Glomerular visceral epithelial cell (primary cell): Measurements from ENCODE around the gene CETP.
"Not testable (repeated sequence)": the region's sequence is repeated elsewhere in the genome, so short reads cannot be mapped to it uniquely, and the experiment has no call there.

ENCODE experiments used
- DNase-seq: peaks from one replicate; pipeline ENCODE4 v3.0.0-alpha.2; 2016; ENCODE audit errors: extremely low spot score

Gene CETP

DNA sequence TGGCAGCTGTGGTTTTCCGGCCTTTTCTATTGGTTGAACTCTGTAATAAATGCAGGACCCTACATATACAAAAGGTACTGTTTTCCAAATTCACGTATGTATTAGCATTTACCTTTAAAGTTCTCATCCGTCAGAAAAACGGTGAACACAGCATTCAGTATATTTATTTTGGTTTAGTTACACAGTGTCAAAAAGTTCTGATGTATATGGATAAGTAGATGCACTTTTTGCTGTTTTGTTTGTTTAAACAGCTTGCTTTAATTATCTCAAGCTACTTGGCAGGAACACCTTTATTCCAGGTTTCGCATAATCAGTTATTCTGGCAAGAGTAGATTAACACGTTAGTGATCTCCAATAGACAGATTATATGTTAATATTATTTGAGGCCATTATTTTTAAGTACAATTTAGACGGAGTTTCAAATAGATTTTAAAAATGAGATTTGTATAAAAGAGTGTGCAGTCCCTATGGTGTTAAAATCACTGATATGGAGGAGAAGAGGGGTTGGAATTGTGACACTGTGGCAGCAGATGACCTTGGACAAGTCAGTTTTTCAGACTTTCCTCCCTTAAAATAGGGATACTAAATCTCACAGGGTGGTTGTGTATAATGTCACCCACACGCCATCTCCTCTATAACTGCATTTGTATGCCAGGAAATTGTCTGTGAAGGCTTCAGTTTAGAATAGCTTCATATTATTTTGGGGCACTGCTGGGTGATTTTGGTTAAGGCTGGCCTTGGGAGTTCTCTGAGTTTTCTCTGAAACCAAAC lies 27.7 kb upstream of the CETP start:
- DNase-seq, result no peak

DNA sequence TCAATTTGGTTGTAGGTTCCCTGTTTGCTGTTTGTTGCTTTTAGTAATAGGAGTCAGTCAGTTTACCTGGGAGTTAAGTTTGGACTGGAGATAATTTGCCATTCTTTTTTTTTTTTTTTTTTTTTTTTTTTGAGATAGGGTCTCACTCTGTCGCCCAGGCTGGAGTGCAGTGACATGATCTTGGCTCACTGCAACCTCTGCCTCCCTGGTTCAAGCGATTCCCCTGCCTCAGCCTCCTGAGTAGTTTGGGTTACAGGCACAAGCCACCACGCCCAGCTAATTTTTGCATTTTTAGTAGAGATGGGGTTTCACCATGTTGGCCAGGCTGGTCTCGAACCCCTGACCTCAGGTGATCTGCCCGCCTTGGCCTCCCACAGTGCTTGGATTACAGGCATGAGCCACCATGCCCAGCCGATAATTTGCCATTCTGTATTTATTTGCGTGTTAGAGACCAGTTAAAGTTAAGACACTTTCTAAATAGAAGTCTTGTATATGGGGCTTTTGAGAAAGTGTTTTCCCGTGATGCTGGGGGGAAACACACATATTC lies 27.1 kb upstream of the CETP start:
- DNase-seq, result not testable (repeated sequence)

DNA sequence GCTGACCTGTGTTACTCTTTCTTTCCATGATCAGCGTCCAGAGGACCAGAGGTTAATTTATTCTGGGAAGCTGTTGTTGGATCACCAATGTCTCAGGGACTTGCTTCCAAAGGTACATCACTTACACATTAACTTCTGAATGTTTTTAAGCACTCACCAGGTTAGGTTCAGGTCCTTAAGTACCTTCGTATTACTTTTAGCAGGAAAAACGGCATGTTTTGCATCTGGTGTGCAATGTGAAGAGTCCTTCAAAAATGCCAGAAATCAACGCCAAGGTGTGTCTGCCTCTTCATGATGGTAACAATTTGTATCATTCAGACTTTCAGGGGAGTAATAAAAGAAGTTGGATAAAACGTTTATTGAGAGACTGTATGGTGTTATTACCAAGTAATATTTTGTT lies 26.5 kb upstream of the CETP start:
- no peak for DNase-seq

DNA sequence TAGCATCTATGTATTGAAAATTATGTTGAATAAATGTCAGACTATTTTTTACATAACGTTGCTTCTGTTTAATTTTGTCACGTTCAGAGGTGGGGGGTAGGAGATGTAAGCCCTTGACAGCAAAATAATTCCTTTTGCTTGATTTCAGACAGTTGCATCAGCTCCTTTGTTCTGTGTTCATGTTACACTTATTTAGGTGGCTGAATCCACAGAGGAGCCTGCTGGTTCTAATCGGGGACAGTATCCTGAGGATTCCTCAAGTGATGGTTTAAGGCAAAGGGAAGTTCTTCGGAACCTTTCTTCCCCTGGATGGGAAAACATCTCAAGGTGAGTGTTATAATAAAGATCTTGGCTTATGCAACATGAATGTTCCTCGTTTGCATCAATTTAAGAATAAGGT lies 25.3 kb upstream of the CETP start:
- DNase-seq, result no peak

DNA sequence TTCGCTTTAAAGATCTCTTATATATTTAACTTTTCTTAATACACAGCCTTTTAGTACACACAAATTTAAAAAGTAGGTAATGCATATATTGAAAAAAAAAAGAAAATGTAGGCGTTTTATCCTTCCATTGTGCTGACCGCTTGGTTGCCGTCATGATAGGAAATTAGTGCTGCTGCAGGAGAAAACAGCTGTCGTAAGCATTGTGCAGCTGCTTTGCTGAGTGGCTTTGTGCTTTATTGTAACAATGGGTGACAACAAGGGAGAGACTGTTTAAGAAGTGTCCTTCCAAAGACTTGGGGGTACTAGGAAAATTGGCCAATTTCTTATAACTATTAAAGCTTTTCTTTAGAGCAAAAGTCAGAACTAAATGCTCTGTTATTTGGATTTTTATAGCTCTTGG lies 24.8 kb upstream of the CETP start:
- DNase-seq, result no peak

DNA sequence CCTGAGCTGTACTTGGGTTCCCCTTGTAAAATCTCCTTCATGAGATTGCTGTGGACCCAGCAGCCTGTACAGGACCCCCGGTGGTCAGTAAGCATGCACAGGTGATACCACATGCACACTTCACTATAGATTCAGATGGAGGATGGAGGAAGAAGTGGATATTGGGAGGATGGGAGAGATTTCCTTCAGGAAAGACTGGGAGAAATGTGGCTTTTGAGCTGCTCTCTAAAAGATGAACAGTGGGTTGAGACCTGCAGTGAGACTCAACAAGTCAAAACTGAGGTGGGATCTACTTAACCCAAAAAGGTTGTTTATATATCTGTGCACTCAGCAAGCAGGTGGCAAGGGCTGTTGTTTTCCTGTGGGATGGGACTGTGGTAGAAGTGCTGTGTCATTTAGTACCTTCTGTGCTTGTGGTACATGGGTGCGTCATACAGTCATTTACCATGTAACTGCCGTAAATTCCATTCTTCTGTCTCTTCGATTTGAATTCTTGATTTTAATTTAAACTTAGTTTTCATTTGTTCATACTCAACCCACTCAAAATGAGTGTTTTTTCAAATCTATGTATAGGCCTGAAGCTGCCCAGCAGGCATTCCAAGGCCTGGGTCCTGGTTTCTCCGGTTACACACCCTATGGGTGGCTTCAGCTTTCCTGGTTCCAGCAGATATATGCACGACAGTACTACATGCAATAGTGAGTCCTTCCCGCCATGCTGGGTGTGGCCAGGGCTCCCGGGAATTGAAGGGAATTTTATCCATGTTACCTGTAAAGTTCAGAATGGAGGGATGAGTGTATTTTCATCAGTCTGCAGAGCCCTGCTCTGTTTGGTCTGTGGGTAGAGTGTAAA lies 22.9 kb upstream of the CETP start:
- DNase-seq, result no peak

DNA sequence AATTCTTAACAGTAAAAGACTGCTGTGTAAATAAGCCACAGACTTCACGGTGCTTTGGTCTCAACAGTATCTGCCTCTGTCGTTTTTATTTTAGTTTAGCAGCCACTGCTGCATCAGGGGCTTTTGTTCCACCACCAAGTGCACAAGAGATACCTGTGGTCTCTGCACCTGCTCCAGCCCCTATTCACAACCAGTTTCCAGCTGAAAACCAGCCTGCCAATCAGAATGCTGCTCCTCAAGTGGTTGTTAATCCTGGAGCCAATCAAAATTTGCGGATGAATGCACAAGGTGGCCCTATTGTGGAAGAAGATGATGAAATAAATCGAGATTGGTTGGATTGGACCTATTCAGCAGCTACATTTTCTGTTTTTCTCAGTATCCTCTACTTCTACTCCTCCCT lies 21.9 kb upstream of the CETP start:
- DNase-seq, result no peak

DNA sequence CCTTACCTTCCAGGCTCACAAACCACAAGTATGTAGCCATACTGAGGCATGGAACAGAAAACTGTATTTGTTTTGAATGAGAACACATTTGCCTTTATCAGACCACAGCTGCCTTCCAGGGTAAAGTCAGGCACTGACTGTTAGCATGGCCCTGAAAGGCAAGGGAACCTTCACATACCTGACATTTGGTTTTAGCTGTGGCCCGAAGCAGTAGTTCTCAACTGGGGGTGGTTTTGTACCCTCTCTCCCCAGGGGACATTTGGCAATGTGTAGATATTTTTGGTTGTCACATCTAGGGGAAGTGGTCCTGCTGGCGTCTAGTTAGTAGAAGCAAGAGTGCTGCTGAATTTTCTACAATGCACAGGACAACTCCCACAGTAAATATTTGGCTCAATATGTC lies 20.7 kb upstream of the CETP start:
- no peak for DNase-seq

DNA sequence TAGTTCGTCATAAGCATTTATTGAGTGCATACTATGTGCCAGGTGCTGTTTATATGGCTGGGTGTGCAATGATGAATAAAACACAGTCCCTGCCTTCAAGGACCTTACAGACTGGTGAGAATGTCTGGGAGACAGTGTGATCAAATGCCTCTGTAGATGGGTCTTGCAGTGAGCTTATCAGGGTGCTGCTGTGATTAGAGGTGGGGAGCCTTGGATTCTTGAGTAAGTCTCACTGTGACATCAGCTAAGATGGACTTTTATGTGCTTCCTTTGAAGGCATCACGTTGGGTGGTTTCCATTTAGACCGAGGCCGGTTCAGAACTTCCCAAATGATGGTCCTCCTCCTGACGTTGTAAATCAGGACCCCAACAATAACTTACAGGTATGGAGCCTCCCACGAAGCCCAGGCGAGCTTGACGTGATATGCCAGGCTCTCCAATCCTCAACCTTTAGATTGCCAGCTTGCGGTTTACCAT lies 19.9 kb upstream of the CETP start:
- no peak for DNase-seq

DNA sequence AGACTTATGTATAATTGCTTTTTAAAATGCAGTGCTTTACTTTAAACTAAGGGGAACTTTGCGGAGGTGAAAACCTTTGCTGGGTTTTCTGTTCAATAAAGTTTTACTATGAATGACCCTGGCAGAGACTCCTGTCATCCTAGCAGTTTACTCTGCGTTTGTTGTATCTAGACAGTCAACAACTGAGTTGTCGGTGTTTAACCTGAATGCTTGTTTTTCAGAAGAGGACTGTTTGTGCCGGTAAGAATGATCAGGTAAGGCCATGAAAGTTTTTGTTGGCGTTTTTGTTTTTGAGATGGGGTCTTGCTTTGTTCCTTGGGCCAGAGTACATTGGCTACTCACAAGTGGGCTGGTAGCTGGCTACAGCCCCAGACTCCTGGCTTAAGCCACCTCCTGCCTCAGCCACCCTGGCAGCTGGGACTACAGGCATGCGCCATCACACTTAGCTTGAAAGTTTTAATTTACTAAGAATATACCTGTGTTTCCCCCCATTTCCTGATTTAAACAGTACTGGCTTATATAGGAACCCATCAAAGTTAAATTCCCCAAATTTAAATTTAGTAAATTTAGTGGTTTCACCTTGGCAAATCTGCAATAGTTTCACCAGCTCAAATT lies 17.9 kb upstream of the CETP start:
- DNase-seq, result no peak

DNA sequence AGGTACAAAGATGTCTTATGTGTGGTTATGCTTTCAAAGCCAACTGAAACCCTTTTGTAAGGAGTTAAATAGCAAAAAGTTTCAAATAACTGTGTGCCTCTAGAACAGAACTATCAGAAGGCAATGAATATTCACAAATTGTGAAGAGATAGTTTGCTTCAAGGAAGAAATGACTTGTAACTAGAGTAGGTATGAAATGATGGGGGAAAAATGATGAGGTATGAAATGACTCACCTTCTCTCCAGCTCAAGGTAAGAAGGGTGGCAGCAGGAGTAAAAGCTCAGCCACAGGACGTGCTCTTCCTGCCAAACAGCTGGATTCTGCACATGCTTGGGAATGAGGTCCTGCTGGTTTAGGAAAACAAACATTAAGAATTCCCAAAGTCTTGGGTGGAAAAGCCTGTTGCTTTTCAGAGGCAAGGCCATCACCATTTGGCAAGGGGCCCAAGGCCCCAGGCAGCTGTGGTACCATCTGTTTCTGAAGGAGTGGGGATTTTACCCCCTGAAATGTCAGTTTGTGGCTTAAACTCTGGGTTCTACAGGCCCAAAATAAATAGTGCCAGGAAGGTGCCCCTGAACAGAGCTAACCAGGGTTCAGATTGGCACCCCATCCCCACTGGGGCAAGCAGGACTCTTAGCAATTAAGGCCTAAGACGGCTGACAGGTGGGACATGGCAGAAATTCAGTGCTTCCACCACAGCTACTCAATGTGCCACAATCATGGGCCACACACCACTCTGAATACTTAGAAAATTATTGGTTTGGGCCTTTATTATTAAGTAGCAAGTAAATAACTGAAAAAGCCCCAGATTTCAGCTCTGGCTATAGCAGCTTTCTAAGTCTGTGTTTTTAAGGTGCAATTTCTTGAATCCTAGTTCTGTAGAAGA lies 16.6 kb upstream of the CETP start:
- peak; percentile 68 for DNase-seq

DNA sequence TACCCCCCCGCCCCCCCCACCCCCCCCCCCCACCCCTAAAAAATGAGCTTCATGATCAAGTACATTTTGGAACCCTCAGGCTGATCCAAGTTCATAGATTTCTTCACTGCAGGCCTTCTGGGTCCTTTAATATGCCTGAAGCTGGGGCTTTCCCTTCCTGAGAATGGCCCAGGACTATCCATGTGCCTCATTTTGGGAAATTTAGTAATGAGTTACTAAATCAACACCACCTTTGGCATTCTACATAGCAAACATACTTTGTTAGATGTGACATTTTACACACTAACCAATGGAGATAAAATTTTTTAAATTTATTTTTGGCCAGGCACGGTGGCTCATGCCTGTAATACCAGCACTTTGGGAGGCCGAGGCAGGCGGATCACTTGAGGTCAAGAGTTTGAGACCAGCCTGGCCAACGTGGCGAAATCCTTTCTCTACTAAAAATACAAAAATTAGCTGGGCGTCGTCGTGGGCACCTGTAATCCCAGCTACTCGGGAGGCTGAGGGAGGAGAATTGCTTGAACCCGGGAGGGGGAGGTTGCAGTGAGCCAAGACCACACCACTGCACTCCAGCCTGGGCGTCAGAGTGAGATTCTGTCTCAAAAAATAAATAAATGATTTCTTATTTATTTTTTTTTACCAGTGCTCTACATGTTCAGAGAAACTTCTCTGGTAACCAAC lies 15.8 kb upstream of the CETP start:
- no peak for DNase-seq

DNA sequence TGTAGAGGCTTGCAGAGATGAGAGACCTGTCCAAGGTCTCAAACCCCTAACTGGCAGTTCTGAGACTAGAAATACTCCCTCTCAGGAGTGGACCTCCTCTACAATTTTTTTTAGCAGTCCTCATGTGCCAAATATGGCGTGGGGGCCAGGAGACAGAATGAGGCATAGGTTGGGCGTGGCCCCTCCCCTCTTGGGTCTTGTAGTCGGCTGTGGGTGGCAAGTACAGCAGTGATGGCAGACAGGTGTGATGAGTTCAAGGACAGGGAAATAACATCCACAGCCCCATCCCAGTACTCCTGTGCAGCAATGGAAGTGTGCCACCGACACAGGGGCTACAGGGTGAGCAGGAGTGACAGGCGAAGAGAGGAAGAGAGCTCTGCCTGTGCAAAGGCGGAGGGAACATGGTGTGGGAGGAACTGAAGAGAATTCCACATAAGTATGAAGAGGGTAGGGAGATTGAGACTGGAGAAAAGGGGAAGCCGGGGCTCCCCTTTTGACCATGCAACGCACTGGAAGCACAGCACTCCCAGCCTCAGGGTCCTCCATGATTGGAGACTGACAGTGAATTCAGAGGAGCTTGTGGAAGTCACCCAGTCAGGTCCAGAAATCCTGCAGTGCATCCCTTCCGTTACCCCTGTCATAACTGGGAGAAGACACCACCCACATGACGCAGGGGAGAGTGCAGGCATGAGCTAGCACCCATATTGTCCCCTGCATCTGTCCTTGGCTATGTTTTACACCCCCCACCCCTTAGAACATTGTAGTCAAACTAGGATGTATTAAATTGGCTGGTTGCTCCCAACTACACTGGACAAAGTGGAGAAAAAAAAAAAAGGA lies 14.8 kb upstream of the CETP start:
- no peak for DNase-seq

DNA sequence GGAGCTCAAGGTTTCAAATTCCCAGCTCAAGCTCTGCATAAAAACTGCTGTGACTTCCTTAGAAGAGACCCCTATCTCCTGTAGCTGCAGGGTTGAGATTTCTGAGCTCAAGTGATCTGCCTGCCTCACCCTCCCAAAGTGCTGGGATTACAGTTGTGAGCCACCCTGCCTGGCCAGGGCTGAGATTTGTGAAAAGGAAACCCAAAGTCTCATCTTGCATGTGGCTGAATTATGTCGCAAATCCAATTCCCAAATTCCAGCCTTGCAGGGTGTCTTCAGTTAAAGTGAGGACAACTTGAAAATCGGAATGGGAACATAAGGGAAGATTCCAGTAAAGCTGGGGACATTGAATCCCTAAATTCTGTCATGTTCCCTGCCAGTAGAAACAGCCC lies 14.2 kb upstream of the CETP start:
- DNase-seq, result no peak

DNA sequence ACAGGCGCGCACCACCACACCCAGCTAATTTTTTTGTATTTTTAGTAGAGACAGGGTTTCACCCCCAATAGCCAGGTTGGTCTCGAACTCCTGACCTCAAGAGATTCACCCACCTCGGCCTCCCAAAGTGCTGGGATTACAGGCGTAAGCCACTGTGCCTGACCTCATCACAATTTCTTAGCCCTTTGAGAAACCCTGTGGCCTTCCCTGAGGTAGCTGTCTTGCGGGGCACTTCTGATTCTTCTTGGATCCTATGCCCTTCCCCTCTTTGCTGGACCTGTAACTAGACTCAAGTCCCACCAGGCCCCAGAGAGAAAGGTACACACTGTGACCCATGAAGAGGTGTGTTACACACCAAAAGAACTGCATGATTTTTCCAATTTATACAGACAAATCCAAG lies 13.5 kb upstream of the CETP start:
- no peak for DNase-seq

DNA sequence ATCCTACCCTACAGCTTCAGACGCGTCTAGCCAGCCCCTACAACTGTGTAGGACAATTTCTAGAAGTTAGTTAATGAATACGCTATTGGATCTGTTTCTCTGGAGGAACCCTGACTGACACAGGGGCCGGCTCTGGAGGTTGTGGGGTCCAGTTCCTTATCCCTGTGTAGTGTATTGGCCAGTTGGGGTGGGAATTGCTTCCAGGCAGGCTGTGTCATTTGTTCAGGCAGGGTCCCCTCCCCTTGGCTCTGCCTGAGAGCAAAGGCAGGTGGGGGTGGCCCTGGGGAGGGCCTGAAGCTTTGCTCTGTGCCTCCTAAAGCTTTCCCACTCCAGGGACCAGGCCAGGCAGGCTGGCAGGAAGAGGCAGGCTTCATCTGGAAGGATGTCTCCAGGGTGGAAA lies 11.7 kb upstream of the CETP start:
- DNase-seq, result no peak

DNA sequence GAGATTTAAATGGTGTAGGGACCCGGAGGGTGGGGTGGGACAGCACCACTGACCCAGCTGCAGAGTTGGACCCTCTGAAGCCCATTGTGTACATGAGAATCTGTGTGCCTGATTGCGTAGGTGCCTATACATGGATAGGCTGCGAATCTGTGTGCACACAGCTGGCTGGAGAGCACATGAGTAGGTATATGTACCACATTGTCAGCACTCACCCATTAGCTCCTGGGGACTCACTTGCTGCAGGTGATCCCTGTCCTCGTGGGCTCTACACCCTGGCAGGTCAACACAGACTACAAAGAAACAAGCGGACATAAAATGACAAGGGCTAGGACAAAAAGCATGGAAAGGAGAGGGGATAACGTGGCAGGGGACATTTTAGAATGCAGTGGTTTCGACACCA lies 11.3 kb upstream of the CETP start:
- DNase-seq, result no peak

DNA sequence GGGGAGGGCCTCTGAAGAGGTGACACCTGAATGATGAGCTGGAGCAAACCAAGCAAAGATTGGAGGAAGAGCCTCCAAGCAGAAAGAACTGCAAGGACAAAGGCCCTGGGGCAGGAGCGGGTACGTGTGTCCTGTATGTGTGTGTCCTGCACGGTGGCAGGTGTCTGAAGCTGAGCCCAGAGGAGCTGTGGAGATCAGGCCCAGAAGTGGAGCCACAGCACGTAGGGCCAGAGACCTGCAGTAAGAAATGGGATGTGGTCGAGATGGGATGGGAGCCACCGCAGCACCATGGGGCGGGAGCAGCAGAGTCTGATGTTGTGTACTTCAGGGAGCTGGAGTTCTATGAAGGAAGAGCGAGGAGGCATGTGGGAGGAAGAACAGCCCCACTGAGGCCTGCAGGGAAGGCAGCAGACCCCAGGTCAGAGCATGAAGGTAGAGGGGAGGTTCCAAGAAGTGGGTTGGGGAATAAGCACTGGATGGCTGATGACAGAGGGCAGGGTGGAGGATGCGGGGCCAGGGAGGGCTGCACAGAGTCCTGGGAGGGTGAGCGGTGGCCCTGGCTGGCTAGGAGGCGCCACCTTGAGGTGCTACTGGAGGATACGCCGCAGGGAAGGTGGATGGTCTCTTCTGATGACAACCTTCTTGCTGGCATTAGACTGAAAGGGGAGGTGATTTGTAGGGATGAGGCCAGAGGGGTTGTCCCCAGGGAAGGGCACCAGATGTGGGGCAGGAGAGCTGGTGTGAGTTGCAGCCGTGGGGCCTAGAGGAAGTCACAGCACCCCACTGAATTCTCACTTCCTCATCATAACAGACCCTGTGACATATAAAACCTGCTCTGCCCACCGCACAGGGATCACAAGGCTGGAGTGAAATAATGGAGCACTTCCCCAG lies 10.6 kb upstream of the CETP start:
- DNase-seq, result peak; percentile 58

DNA sequence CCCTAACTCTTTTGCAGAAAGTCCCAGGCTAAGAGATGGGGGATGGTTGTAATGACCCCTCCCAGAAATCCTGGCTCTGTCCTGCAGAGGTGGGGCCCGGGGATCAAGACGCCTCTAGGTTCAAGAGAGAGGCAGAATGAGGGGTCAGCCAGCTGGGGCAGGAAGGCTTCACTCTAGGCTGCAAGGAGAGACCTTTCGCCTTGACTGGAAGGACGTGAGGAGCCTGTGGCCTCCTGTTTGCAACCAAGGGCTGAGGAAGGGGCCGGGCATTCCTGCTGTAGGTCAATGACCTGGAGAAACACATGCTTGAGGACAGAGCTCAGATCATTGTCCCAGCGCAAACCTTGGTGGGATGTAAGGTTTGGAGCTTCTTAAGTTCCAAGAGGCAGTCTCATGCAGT lies 8.7 kb upstream of the CETP start:
- DNase-seq, result no peak
